Measurements from ENCODE around the gene EXOC2.

The EXOC2 gene

DNA sequence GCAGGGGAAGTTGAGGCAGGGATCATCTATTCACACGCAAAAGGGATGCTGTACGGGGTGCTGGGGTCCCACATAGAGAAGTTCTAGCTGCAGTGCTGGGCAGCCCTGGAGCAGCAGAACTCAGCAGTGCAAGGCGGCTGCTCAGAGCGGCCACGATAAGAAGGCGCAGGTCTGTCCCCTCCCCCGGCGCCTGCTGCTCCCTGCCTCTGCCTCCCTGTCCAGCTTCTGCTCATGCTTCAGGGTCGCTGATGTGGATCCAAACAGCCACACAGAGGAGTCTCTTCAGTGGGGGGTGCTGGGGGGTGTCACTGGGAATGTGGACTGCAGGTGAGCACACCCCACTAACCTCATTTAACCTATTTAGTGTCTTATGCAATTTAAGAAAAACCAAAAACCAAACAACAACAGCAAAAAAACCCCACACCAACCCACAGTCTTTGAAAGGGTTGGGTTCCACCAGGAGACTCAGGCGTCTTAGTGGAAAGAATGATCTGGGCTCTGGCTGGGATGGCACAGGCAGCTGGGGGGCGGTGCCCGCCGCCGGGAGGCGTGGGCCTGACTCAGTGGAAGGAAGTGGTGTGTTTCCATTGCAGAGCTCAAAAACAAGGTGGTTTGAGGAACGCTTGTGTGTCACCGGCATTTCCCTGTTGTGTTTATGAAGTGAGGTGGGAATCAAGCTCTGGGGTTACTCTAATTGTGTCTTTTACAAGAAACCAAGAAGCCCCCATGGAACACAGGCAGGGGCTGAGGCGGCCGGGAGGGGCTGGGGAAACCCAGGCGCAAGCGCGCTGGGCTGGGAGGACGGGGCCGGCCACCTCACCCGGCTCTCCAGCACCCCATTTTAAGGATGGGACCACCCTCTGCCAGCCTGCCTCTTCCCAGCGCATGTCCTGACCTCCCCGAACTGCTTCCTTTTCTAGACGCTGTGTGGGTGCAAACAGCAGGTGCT, 246.2 kb downstream of the EXOC2 start:
- DNase-seq (ENCODE audit: low read depth): no peak
- TF ChIP-seq, protein P1, sequence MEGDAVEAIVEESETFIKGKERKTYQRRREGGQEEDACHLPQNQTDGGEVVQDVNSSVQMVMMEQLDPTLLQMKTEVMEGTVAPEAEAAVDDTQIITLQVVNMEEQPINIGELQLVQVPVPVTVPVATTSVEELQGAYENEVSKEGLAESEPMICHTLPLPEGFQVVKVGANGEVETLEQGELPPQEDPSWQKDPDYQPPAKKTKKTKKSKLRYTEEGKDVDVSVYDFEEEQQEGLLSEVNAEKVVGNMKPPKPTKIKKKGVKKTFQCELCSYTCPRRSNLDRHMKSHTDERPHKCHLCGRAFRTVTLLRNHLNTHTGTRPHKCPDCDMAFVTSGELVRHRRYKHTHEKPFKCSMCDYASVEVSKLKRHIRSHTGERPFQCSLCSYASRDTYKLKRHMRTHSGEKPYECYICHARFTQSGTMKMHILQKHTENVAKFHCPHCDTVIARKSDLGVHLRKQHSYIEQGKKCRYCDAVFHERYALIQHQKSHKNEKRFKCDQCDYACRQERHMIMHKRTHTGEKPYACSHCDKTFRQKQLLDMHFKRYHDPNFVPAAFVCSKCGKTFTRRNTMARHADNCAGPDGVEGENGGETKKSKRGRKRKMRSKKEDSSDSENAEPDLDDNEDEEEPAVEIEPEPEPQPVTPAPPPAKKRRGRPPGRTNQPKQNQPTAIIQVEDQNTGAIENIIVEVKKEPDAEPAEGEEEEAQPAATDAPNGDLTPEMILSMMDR (IDR thresholded peaks at IDR 0.05; ENCODE audit: low read length, missing control alignments): no peak
- H3K4me3 ChIP-seq (replicated peaks; ENCODE audit: low read depth, low read length): no peak overlapping the region

DNA sequence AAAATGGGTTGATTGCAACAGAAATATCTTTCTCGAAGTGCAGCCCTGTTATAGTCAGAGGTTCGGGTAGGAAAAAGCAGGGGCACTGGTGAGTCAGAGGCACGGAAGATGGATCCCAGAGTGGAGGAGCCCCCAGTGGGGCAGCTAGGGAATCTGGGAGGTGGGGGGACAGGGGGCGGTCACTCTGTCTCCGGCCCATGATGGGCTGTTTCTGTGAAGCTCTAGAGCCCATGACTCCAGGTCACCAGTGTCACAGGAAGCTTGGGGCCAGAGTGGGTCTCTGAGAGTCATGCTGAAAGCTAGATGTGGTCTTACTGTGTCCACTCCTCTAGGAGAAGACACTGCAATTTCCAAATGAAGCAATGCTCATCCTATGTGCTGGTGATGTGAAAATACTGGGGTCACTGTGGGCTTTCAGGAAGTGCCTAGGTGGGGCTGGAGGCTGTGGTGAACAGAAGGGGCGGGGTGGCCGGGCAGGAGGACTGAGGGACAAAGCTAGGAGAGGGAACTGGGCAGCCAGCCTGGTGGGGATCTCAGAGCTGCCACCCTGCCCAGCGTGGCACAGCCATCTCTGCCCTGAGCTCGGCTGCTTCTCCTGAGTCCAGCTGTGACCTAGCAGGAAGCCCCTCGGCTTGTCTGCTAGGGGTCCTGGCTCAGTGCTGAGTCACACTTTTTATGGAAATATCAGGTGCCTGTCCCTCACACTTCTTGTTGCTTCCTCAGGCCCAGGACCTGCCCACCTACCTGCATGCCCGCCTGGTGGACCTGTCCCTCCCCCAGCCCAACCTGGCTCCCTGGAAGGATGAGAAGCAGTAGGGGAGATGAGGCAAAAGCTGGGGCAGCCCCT, 247.1 kb downstream of the EXOC2 start:
- H3K4me3 ChIP-seq (replicated peaks; ENCODE audit: low read depth, low read length): no peak overlapping the region
- TF ChIP-seq, protein P1 (IDR thresholded peaks at IDR 0.05; ENCODE audit: low read length, missing control alignments): no peak
- DNase-seq (ENCODE audit: low read depth): no peak

DNA sequence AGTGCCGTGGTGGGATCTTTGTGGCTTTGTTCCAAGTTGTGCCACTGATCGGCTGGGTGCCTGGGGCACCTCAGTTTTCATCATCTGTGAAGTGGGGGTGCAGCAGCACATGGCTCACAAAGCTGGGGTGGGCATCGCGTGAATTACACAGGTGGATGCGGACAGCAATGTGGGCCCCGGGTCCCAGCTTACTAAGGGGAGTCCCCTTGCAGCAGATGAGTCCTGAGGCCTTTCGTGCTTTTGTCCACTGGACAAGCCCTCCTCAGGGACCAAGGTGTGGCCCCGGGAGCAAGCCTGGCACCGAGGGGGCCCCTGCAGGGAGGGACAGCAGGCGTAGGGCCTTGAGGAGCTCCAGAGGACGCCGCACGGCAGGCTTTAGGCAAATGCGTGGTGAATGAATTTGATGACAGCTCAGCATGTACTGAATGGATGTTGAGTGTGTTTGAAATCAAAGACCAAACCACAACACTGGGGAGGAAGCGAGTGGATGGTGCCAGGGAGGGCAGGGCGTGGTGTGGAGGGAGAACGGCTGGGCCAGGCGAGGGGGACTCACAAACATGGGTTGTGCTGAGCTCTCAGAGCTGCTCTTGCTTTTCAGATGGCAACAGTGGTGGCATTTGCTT, 248.2 kb downstream of the EXOC2 start:
- H3K4me3 ChIP-seq (replicated peaks; ENCODE audit: low read depth, low read length): no peak overlapping the region
- DNase-seq (ENCODE audit: low read depth): no peak

DNA sequence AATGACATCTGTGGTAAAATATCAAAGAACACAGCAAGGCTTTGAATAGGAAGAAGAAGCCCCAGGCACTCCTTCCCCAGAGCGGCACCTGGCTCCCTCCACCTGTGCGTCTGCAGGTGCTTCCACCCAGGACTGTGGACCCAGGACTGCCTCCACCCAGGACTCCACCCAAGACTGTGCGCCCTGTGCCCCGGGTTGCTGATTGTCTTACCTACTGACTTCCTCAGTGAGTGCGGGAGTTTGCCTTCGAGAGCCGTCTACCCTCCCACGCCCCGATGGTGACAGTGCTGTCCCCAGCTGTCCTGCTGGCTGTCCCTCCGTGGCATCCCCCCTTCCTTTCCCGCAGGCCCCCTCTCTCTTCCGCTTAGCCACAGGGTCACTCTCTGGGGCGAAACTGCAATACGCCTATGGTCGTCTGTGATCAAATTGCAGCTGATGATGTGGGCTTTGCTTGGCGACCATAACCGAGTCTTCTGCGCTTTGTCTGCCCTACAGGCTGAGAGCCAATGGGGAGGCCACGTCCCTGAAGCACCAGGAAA, 249.2 kb downstream of the EXOC2 start:
- no peak overlapping the region for H3K4me3 ChIP-seq (replicated peaks; ENCODE audit: low read depth, low read length)
- TF ChIP-seq, protein P1 (IDR thresholded peaks at IDR 0.05; ENCODE audit: low read length, missing control alignments): no peak
- no peak for DNase-seq (ENCODE audit: low read depth)

More for the DNA sequence above, 248.2 kb downstream of the EXOC2 start:
- TF ChIP-seq, protein P1 (IDR thresholded peaks at IDR 0.05; ENCODE audit: low read length, missing control alignments): no peak

DNA sequence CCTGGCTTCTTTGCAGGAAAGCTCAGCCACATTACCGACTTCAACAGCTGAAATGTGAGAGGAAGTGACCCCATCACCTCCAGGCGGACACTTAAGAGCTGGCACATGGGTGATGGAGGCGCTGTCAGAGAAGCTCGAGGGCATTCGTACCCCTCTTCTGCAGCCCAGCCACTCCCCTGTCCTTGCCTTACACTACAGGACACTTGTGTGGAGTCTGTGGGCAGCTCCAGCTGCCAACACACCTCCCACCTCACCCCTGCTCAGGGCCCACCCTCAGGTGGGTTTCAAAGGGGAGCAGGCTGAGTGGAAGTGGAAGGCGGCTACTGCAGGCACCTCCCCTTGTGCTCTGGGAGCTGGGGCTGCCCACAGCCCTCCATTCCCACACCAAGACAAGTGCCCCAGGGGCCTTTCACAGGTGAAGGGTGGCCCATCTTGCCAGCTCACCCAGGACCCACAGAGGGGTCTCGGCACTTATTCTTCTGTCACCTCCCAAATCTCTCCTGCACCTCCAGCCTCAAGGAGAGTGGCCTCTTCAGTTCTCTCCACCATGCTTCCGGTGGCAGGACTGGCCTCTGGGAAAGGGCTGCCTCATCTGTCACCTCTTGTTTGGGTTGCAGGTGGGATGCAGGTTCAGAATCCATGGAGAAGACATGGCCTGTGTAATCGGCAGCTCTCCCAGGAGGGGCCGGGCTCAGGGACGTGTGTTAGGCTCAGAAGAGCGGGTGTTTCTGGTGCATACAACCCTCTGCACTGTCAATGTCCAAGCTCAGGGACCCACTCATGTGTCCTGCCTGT, 251.6 kb downstream of the EXOC2 start:
- no peak for DNase-seq (ENCODE audit: low read depth)
- no peak overlapping the region for H3K4me3 ChIP-seq (replicated peaks; ENCODE audit: low read depth, low read length)
- TF ChIP-seq, protein P1 (IDR thresholded peaks at IDR 0.05; ENCODE audit: low read length, missing control alignments): no peak
